C4-2B (cell line): Measurements from ENCODE around the gene KRT80.

Source experiments
- H3K27ac ChIP-seq: fragments of 450-650 bp; 2 replicates; pipeline ENCODE4 v1.5.1; 2017
- CTCF ChIP-seq: fragments of 450-650 bp; conservative IDR thresholded peaks from 2 replicates; pipeline ENCODE4 v1.5.1; 2017; ENCODE audit warnings: mild to moderate bottlenecking
- ZFX ChIP-seq: fragments of 450-650 bp; IDR thresholded peaks from 2 replicates; pipeline ENCODE4 v1.6.1; 2017

The KRT80 gene

GRCh38 chr12:52235822-52236361 lies 44.1 kb upstream of the KRT80 start:
- no peak overlapping the region for H3K27ac ChIP-seq
- TF ChIP-seq CTCF (no peak), ZFX (no peak)

GRCh38 chr12:52235001-52235764 lies 43.4 kb upstream of the KRT80 start:
- TF ChIP-seq CTCF (no peak), ZFX (no peak)
- H3K27ac ChIP-seq, result no peak overlapping the region

- H3K27ac ChIP-seq, result no peak overlapping the region
- no peak for TF ChIP-seq ZFX
- TF ChIP-seq CTCF, result no peak
Observed at GRCh38 chr12:52234223-52234810, 42.5 kb upstream of the KRT80 start.

GRCh38 chr12:52233462-52234207 lies 41.8 kb upstream of the KRT80 start:
- TF ChIP-seq CTCF, result no peak
- no peak for TF ChIP-seq ZFX
- H3K27ac ChIP-seq, result no peak overlapping the region

GRCh38 chr12:52232674-52233461 lies 41.1 kb upstream of the KRT80 start, which contains the start of gene KRT7:
Gene KRT7, plus strand, starts transcription at chr12:52233243. Its CDS starts 54 bp downstream, at chr12:52233297.
- TF ChIP-seq ZFX (no peak), CTCF (no peak)
- peak within 1 kb of the TSS; percentile 34 for H3K27ac ChIP-seq

GRCh38 chr12:52232203-52232673 lies 40.4 kb upstream of the KRT80 start:
- no peak for TF ChIP-seq ZFX
- no peak for TF ChIP-seq CTCF
- peak overlapping the region; percentile 34 for H3K27ac ChIP-seq
